ENCODE measurements around the gene SNX25. TPM values are rescaled to one million over a fixed set of nuclear protein-coding genes. Genes with fewer than 3 reads are reported as not detected.
A peak's percentile ranks its signal among the peaks of the same experiment; 100 is the strongest.

SNX25 gene
- total and polyA plus RNA-seq, 2 of the 13 experiments (the other 11 are each of a cell fraction or from before 2014, with no cell fraction given): 23.4 to 23.5 TPM

DNA sequence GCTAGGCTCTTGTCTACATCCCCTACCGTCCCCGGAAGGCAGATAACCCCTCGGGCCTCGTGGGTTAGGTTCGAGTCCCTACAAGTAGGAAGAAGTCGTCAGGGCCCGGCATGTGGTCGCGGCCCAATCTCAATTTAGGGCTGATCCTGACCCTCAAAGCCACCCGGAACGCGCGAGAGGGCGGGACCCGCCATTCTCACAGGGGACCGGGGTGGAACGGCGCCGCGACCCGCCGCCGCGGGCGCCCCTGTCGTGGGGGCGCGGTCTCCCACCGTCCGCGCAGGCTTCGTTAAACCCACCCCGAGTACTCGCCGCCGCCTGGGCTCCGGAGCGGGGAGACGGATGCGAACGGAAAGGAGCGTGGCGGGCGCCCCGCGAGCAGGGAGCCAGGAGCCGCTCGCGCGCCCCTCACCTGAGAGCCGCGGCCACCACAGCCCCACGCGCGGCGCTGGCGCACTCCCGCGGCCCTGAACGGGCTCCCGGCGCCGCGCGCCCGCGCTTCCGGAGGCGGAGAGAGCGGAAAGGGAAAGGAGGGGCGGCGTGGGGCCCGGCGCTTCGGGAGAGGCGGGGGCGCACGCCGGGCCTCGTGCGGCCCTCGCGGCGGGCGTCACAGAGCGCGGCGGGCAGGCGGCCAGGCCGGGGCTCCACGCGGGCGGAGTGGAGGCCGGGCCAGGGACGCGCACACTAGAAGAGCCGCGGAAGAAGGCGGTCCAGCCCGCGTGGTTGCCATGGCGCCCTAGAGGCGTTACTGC lies 5.7 kb upstream of the SNX25 start, which contains the start of gene CFAP97 (continued):
- TF ChIP-seq, protein P1, sequence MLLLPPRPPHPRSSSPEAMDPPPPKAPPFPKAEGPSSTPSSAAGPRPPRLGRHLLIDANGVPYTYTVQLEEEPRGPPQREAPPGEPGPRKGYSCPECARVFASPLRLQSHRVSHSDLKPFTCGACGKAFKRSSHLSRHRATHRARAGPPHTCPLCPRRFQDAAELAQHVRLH (CRISPR knock-in tag; IDR thresholded peaks at IDR 0.05; ENCODE audit: borderline replicate concordance, low read depth): no peak
- TF ChIP-seq ZNF367 (CRISPR knock-in tag; IDR thresholded peaks at IDR 0.05; ENCODE audit: borderline replicate concordance): peak; percentile 40; the same call in 1 of the 2 replicates
- TF ChIP-seq HNRNPLL (IDR thresholded peaks at IDR 0.05; ENCODE audit: low read depth, low read length, poor library complexity, severe bottlenecking): peak; percentile 60
- no peak for TF ChIP-seq ATF7 (IDR thresholded peaks at IDR 0.05)
- TF ChIP-seq ATF7 (CRISPR knock-in tag; IDR thresholded peaks at IDR 0.05): no peak
- TF ChIP-seq, protein P2, sequence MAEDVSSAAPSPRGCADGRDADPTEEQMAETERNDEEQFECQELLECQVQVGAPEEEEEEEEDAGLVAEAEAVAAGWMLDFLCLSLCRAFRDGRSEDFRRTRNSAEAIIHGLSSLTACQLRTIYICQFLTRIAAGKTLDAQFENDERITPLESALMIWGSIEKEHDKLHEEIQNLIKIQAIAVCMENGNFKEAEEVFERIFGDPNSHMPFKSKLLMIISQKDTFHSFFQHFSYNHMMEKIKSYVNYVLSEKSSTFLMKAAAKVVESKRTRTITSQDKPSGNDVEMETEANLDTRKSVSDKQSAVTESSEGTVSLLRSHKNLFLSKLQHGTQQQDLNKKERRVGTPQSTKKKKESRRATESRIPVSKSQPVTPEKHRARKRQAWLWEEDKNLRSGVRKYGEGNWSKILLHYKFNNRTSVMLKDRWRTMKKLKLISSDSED (CRISPR knock-in tag; IDR thresholded peaks at IDR 0.05): 0 out of 2 replicates have a peak, but pooled peaks have one; percentile 31
- TF ChIP-seq, protein P3, sequence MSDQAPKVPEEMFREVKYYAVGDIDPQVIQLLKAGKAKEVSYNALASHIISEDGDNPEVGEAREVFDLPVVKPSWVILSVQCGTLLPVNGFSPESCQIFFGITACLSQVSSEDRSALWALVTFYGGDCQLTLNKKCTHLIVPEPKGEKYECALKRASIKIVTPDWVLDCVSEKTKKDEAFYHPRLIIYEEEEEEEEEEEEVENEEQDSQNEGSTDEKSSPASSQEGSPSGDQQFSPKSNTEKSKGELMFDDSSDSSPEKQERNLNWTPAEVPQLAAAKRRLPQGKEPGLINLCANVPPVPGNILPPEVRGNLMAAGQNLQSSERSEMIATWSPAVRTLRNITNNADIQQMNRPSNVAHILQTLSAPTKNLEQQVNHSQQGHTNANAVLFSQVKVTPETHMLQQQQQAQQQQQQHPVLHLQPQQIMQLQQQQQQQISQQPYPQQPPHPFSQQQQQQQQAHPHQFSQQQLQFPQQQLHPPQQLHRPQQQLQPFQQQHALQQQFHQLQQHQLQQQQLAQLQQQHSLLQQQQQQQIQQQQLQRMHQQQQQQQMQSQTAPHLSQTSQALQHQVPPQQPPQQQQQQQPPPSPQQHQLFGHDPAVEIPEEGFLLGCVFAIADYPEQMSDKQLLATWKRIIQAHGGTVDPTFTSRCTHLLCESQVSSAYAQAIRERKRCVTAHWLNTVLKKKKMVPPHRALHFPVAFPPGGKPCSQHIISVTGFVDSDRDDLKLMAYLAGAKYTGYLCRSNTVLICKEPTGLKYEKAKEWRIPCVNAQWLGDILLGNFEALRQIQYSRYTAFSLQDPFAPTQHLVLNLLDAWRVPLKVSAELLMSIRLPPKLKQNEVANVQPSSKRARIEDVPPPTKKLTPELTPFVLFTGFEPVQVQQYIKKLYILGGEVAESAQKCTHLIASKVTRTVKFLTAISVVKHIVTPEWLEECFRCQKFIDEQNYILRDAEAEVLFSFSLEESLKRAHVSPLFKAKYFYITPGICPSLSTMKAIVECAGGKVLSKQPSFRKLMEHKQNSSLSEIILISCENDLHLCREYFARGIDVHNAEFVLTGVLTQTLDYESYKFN (CRISPR knock-in tag; conservative IDR thresholded peaks at IDR 0.05): no peak
- TF ChIP-seq, protein P4, sequence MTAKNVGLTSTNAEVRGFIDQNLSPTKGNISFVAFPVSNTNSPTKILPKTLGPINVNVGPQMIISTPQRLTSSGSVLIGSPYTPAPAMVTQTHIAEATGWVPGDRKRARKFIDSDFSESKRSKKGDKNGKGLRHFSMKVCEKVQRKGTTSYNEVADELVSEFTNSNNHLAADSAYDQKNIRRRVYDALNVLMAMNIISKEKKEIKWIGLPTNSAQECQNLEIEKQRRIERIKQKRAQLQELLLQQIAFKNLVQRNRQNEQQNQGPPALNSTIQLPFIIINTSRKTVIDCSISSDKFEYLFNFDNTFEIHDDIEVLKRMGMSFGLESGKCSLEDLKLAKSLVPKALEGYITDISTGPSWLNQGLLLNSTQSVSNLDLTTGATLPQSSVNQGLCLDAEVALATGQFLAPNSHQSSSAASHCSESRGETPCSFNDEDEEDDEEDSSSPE (CRISPR knock-in tag; IDR thresholded peaks at IDR 0.05): peak; percentile 63
- TF ChIP-seq SALL2 (CRISPR knock-in tag; IDR thresholded peaks at IDR 0.05): peak; percentile 83
- TF ChIP-seq SMARCE1 (IDR thresholded peaks at IDR 0.05; ENCODE audit: borderline replicate concordance): no peak
- TF ChIP-seq NFE2L1 (CRISPR knock-in tag; IDR thresholded peaks at IDR 0.05; ENCODE audit: borderline replicate concordance): no peak
- TF ChIP-seq CHCHD3 (CRISPR knock-in tag; IDR thresholded peaks at IDR 0.05): no peak
- peak; percentile 75 for TF ChIP-seq RBM39 (IDR thresholded peaks at IDR 0.05; ENCODE audit: low read depth, low read length, poor library complexity, severe bottlenecking)
- TF ChIP-seq TOPORS (CRISPR knock-in tag; IDR thresholded peaks at IDR 0.05): peak; percentile 97; the same call in 1 of the 2 replicates
- 0 out of 2 replicates have a peak, but pooled peaks have one; percentile 52 for TF ChIP-seq U2AF2 (IDR thresholded peaks at IDR 0.05; ENCODE audit: low read depth, low read length)
- no peak for TF ChIP-seq NCOA1 (CRISPR knock-in tag; IDR thresholded peaks at IDR 0.05)
- TF ChIP-seq, protein P5, sequence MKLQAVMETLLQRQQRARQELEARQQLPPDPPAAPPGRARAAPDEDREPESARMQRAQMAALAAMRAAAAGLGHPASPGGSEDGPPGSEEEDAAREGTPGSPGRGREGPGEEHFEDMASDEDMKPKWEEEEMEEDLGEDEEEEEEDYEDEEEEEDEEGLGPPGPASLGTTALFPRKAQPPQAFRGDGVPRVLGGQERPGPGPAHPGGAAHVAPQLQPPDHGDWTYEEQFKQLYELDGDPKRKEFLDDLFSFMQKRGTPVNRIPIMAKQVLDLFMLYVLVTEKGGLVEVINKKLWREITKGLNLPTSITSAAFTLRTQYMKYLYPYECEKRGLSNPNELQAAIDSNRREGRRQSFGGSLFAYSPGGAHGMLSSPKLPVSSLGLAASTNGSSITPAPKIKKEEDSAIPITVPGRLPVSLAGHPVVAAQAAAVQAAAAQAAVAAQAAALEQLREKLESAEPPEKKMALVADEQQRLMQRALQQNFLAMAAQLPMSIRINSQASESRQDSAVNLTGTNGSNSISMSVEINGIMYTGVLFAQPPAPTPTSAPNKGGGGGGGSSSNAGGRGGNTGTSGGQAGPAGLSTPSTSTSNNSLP (IDR thresholded peaks at IDR 0.05; ENCODE audit: low read depth, low read length): no peak
- TF ChIP-seq ATRX (CRISPR knock-in tag; IDR thresholded peaks at IDR 0.05; ENCODE audit: borderline replicate concordance): no peak
- TF ChIP-seq KAT2B (IDR thresholded peaks at IDR 0.05; ENCODE audit: borderline replicate concordance, low read depth, low read length): no peak
- 0 out of 2 replicates have a peak, but pooled peaks have one; percentile 36 for TF ChIP-seq TARDBP (CRISPR knock-in tag; IDR thresholded peaks at IDR 0.05)
- no peak for TF ChIP-seq MEIS1 (CRISPR knock-in tag; IDR thresholded peaks at IDR 0.05; ENCODE audit: borderline replicate concordance)
- TF ChIP-seq PHF21A (CRISPR knock-in tag; IDR thresholded peaks at IDR 0.05): no peak
